GM23338 (cell line): ENCODE results near the gene SIM1. TPM values are rescaled to one million over a fixed set of nuclear protein-coding genes. Genes with fewer than 3 reads are reported as not detected.

ENCODE experiments used
- ATAC-seq: fragments of 200-7000 bp; cut with Tn5 transposase; 3 replicates; pipeline ENCODE4 v1.9.1; 2020
- DNase-seq: peaks from one replicate; pipeline ENCODE4 v3.0.0-alpha.2; 2015; ENCODE audit warnings: low spot score
- H2AFZ ChIP-seq: fragments of 200-600 bp; sonication (generic); 2 replicates; pipeline ENCODE4 v1.8.0; 2016; ENCODE audit warnings: antibody characterized with exemption, mild to moderate bottlenecking, moderate library complexity
- H3F3A ChIP-seq: fragments of 200-600 bp; sonication (generic); replicated peaks from 2 replicates; pipeline ENCODE4 v1.8.0; 2017; ENCODE audit warnings: antibody characterized with exemption, mixed run types, low read depth
- H3K27ac ChIP-seq: fragments of 200-600 bp; sonication (generic); 2 replicates; pipeline ENCODE4 v1.6.1; 2016; ENCODE audit warnings: low read depth
- H3K27me3 ChIP-seq: fragments of 200-600 bp; sonication (generic); 2 replicates; pipeline ENCODE4 v1.8.0; 2016; ENCODE audit warnings: mild to moderate bottlenecking, mixed run types, moderate library complexity; ENCODE audit not compliant: insufficient read depth
- H3K36me3 ChIP-seq: fragments of 200-600 bp; sonication (generic); 2 replicates; pipeline ENCODE4 v1.8.0; 2016; ENCODE audit warnings: mild to moderate bottlenecking; ENCODE audit not compliant: insufficient read depth
- H3K4me1 ChIP-seq: fragments of 200-600 bp; sonication (generic); 2 replicates; pipeline ENCODE4 v1.8.0; 2016; ENCODE audit warnings: mild to moderate bottlenecking, moderate library complexity; ENCODE audit not compliant: insufficient read depth
- H3K4me2 ChIP-seq: fragments of 200-600 bp; sonication (generic); 2 replicates; pipeline ENCODE4 v1.7.1; 2017; ENCODE audit warnings: mixed run types
- H3K4me3 ChIP-seq: fragments of 200-600 bp; sonication (generic); 2 replicates; pipeline ENCODE4 v1.6.1; 2016; ENCODE audit warnings: mixed run types
- H3K79me2 ChIP-seq: fragments of 200-600 bp; sonication (generic); replicated peaks from 2 replicates; pipeline ENCODE4 v1.8.0; 2017; ENCODE audit warnings: mild to moderate bottlenecking; ENCODE audit not compliant: insufficient read depth
- H3K9me2 ChIP-seq: fragments of 200-600 bp; sonication (generic); 2 replicates; pipeline ENCODE4 v1.8.0; 2017; ENCODE audit not compliant: insufficient read depth
- H4K20me1 ChIP-seq: fragments of 200-600 bp; sonication (generic); replicated peaks from 2 replicates; pipeline ENCODE4 v1.8.0; 2017; ENCODE audit warnings: mild to moderate bottlenecking; ENCODE audit not compliant: insufficient read depth
- H3K27ac Mint-ChIP-seq: 2 replicates; pipeline ENCODE4 v1.8.0; 2020; ENCODE audit warnings: inconsistent platforms, mild to moderate bottlenecking, moderate library complexity, mixed read lengths
- H3K27me3 Mint-ChIP-seq: 3 replicates; pipeline ENCODE4 v1.8.0; 2022; ENCODE audit warnings: low read depth, mild to moderate bottlenecking, moderate library complexity, mixed read lengths, inconsistent platforms; ENCODE audit not compliant: insufficient read depth, poor library complexity
- H3K36me3 Mint-ChIP-seq: 3 replicates; pipeline ENCODE4 v1.8.0; 2021; ENCODE audit warnings: low read depth, mild to moderate bottlenecking, inconsistent platforms, moderate library complexity, mixed read lengths
- H3K4me1 Mint-ChIP-seq: 3 replicates; pipeline ENCODE4 v1.8.0; 2020; ENCODE audit warnings: mild to moderate bottlenecking, inconsistent platforms, mixed read lengths
- H3K4me3 Mint-ChIP-seq: 3 replicates; pipeline ENCODE4 v1.8.0; 2021; ENCODE audit warnings: moderate library complexity, mild to moderate bottlenecking, inconsistent platforms, mixed read lengths
- H3K9me3 Mint-ChIP-seq: 3 replicates; pipeline ENCODE4 v1.8.0; 2020; ENCODE audit warnings: moderate library complexity, mild to moderate bottlenecking, inconsistent platforms, mixed read lengths
- CREB1 ChIP-seq: fragments of 250-450 bp; sonication (Bioruptor Pico); IDR thresholded peaks from 2 replicates; pipeline ENCODE4 v1.5.0; 2020; ENCODE audit warnings: low read depth, mild to moderate bottlenecking, moderate library complexity
- EZH2 ChIP-seq: fragments of 200-600 bp; sonication (generic); IDR thresholded peaks from one replicate; pipeline ENCODE4 v1.8.0; 2017; ENCODE audit warnings: antibody characterized with exemption, mild to moderate bottlenecking, low read depth; ENCODE audit not compliant: unreplicated experiment
- EZH2phosphoT487 ChIP-seq: fragments of 200-600 bp; sonication (generic); IDR thresholded peaks from one replicate; pipeline ENCODE4 v1.8.1; 2018; ENCODE audit warnings: antibody characterized with exemption; ENCODE audit not compliant: unreplicated experiment
- JUNB ChIP-seq: IDR thresholded peaks from one replicate; pipeline ENCODE4 v1.6.1; 2016; ENCODE audit warnings: antibody characterized with exemption; ENCODE audit not compliant: unreplicated experiment
- NANOG ChIP-seq: IDR thresholded peaks from 2 replicates; pipeline ENCODE4 v1.6.1; 2016; ENCODE audit warnings: antibody characterized with exemption, borderline replicate concordance
- POLR2AphosphoS5 ChIP-seq: IDR thresholded peaks from 2 replicates; pipeline ENCODE4 v1.6.1; 2016; ENCODE audit warnings: antibody characterized with exemption, low read depth
- STAT1 ChIP-seq: IDR thresholded peaks from one replicate; pipeline ENCODE4 v1.6.1; 2016; ENCODE audit warnings: antibody characterized with exemption; ENCODE audit not compliant: unreplicated experiment
- ZNF114 ChIP-seq: fragments of 250-450 bp; sonication (Bioruptor Pico); IDR thresholded peaks from 2 replicates; pipeline ENCODE4 v1.5.0; 2020; ENCODE audit warnings: mild to moderate bottlenecking, moderate library complexity
- ZNF331 ChIP-seq: fragments of 250-450 bp; sonication (Bioruptor Pico); IDR thresholded peaks from 2 replicates; pipeline ENCODE4 v1.5.0; 2020; ENCODE audit warnings: low read depth, mild to moderate bottlenecking, moderate library complexity
- polyA plus RNA-seq: library from polyadenylated mRNA; unstranded; fragments of >200 nt; fragmentation: Nextera tagmentation; extraction: Ambion mirVana; gene quantifications from 2 replicates; pipeline ENCODE4 v1.2.1, GENCODE V29; 2016
- total RNA-seq: library from RNA; depleted of rRNA; stranded (reverse); fragments of >200 nt; shearing (Covaris generic); gene quantifications from 2 replicates; pipeline ENCODE4 v1.2.3, GENCODE V29; 2014
- TF ChIP-seq, protein P1 (sequence below): fragments of 250-450 bp; sonication (Bioruptor Pico); IDR thresholded peaks from 2 replicates; pipeline ENCODE4 v1.5.0; 2020; ENCODE audit warnings: mild to moderate bottlenecking, moderate library complexity
- TF ChIP-seq, protein P2 (sequence below), 2 experiments: fragments of 200-600 bp in 1 of 2; sonication (generic) in 1 of 2; conservative IDR thresholded peaks; 2 replicates each; pipeline versions ENCODE4 v1.5.1 to v1.6.1; 2016 to 2017; ENCODE audit warnings: antibody characterized with exemption in 2 of 2, low read depth in 2 of 2, mild to moderate bottlenecking in 2 of 2, moderate library complexity in 1 of 2
- TF ChIP-seq, protein P3 (sequence below): IDR thresholded peaks from one replicate; pipeline ENCODE4 v1.6.1; 2018; ENCODE audit warnings: antibody characterized with exemption; ENCODE audit not compliant: unreplicated experiment
- TF ChIP-seq, protein P4 (sequence below): IDR thresholded peaks from 2 replicates; pipeline ENCODE4 v1.6.1; 2016; ENCODE audit warnings: antibody characterized with exemption

The SIM1 gene
- total and polyA plus RNA-seq, 2 experiments from 2014 or later, result 0.42 to 0.49 TPM

DNA sequence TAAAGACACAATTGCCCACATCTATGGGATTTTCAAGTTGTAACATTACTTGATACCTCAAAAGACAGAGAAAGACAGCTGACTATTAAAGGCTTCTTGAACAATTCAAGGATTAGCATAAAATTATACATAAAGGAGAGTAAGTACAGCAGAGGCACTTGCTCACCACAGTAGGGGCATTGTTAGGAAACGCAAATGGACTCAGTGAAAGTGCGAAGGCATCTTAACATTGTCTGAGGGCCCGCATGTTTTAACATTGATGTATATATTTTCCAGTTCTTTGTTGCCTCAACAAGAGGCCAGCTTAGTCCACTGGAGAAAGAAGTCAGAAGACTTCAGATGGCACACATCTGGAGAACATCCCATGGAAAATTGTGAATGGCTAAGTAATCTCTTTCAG lies 115.4 kb downstream of the SIM1 start:
- Histone ChIP-seq H3K4me1 (peaks cover 45% of the 10 kb centered on the region), H3K27me3 (no peaks in the 10 kb centered on the region), H3F3A (no peaks in the 10 kb centered on the region), H2AFZ (no peak overlapping the region), H4K20me1 (no peaks in the 10 kb centered on the region), H3K9me2 (peaks cover 9% of the 10 kb centered on the region), H3K27ac (no peak overlapping the region), H3K4me2 (no peak overlapping the region; the same call in 1 of the 2 replicates), H3K4me3 (no peak overlapping the region), H3K79me2 (no peaks in the 10 kb centered on the region), H3K36me3 (no peaks in the 10 kb centered on the region)
- Mint-ChIP-seq H3K27ac (no peak overlapping the region), H3K27me3 (no peaks in the 10 kb centered on the region), H3K9me3 (peaks cover 8% of the 10 kb centered on the region; the same call in 2 of the 3 replicates), H3K4me3 (no peak overlapping the region), H3K4me1 (peaks cover 49% of the 10 kb centered on the region), H3K36me3 (peaks cover 6% of the 10 kb centered on the region; the same call in 2 of the 3 replicates)
- TF ChIP-seq POLR2AphosphoS5, result no peak
- TF ChIP-seq, protein P1, sequence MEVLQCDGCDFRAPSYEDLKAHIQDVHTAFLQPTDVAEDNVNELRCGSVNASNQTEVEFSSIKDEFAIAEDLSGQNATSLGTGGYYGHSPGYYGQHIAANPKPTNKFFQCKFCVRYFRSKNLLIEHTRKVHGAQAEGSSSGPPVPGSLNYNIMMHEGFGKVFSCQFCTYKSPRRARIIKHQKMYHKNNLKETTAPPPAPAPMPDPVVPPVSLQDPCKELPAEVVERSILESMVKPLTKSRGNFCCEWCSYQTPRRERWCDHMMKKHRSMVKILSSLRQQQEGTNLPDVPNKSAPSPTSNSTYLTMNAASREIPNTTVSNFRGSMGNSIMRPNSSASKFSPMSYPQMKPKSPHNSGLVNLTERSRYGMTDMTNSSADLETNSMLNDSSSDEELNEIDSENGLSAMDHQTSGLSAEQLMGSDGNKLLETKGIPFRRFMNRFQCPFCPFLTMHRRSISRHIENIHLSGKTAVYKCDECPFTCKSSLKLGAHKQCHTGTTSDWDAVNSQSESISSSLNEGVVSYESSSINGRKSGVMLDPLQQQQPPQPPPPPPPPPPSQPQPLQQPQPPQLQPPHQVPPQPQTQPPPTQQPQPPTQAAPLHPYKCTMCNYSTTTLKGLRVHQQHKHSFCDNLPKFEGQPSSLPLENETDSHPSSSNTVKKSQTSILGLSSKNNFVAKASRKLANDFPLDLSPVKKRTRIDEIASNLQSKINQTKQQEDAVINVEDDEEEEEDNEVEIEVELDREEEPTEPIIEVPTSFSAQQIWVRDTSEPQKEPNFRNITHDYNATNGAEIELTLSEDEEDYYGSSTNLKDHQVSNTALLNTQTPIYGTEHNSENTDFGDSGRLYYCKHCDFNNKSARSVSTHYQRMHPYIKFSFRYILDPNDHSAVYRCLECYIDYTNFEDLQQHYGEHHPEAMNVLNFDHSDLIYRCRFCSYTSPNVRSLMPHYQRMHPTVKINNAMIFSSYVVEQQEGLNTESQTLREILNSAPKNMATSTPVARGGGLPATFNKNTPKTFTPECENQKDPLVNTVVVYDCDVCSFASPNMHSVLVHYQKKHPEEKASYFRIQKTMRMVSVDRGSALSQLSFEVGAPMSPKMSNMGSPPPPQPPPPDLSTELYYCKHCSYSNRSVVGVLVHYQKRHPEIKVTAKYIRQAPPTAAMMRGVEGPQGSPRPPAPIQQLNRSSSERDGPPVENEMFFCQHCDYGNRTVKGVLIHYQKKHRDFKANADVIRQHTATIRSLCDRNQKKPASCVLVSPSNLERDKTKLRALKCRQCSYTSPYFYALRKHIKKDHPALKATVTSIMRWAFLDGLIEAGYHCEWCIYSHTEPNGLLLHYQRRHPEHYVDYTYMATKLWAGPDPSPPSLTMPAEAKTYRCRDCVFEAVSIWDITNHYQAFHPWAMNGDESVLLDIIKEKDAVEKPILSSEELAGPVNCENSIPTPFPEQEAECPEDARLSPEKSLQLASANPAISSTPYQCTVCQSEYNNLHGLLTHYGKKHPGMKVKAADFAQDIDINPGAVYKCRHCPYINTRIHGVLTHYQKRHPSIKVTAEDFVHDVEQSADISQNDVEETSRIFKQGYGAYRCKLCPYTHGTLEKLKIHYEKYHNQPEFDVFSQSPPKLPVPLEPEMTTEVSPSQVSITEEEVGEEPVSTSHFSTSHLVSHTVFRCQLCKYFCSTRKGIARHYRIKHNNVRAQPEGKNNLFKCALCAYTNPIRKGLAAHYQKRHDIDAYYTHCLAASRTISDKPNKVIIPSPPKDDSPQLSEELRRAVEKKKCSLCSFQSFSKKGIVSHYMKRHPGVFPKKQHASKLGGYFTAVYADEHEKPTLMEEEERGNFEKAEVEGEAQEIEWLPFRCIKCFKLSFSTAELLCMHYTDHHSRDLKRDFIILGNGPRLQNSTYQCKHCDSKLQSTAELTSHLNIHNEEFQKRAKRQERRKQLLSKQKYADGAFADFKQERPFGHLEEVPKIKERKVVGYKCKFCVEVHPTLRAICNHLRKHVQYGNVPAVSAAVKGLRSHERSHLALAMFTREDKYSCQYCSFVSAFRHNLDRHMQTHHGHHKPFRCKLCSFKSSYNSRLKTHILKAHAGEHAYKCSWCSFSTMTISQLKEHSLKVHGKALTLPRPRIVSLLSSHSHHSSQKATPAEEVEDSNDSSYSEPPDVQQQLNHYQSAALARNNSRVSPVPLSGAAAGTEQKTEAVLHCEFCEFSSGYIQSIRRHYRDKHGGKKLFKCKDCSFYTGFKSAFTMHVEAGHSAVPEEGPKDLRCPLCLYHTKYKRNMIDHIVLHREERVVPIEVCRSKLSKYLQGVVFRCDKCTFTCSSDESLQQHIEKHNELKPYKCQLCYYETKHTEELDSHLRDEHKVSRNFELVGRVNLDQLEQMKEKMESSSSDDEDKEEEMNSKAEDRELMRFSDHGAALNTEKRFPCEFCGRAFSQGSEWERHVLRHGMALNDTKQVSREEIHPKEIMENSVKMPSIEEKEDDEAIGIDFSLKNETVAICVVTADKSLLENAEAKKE (CRISPR knock-in tag), result no peak
- TF ChIP-seq, protein P2, sequence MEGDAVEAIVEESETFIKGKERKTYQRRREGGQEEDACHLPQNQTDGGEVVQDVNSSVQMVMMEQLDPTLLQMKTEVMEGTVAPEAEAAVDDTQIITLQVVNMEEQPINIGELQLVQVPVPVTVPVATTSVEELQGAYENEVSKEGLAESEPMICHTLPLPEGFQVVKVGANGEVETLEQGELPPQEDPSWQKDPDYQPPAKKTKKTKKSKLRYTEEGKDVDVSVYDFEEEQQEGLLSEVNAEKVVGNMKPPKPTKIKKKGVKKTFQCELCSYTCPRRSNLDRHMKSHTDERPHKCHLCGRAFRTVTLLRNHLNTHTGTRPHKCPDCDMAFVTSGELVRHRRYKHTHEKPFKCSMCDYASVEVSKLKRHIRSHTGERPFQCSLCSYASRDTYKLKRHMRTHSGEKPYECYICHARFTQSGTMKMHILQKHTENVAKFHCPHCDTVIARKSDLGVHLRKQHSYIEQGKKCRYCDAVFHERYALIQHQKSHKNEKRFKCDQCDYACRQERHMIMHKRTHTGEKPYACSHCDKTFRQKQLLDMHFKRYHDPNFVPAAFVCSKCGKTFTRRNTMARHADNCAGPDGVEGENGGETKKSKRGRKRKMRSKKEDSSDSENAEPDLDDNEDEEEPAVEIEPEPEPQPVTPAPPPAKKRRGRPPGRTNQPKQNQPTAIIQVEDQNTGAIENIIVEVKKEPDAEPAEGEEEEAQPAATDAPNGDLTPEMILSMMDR (conservative IDR thresholded peaks at IDR 0.05; ENCODE audit: low read depth in 2 of 2), result no peak
- TF ChIP-seq EZH2, result no peak
- no peak for TF ChIP-seq CREB1
- TF ChIP-seq STAT1, result no peak
- TF ChIP-seq JUNB, result no peak
- no peak for TF ChIP-seq EZH2phosphoT487
- no peak for TF ChIP-seq NANOG
- TF ChIP-seq, protein P3, sequence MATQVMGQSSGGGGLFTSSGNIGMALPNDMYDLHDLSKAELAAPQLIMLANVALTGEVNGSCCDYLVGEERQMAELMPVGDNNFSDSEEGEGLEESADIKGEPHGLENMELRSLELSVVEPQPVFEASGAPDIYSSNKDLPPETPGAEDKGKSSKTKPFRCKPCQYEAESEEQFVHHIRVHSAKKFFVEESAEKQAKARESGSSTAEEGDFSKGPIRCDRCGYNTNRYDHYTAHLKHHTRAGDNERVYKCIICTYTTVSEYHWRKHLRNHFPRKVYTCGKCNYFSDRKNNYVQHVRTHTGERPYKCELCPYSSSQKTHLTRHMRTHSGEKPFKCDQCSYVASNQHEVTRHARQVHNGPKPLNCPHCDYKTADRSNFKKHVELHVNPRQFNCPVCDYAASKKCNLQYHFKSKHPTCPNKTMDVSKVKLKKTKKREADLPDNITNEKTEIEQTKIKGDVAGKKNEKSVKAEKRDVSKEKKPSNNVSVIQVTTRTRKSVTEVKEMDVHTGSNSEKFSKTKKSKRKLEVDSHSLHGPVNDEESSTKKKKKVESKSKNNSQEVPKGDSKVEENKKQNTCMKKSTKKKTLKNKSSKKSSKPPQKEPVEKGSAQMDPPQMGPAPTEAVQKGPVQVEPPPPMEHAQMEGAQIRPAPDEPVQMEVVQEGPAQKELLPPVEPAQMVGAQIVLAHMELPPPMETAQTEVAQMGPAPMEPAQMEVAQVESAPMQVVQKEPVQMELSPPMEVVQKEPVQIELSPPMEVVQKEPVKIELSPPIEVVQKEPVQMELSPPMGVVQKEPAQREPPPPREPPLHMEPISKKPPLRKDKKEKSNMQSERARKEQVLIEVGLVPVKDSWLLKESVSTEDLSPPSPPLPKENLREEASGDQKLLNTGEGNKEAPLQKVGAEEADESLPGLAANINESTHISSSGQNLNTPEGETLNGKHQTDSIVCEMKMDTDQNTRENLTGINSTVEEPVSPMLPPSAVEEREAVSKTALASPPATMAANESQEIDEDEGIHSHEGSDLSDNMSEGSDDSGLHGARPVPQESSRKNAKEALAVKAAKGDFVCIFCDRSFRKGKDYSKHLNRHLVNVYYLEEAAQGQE, result no peak
- TF ChIP-seq ZNF331 (CRISPR knock-in tag), result no peak
- TF ChIP-seq, protein P4, sequence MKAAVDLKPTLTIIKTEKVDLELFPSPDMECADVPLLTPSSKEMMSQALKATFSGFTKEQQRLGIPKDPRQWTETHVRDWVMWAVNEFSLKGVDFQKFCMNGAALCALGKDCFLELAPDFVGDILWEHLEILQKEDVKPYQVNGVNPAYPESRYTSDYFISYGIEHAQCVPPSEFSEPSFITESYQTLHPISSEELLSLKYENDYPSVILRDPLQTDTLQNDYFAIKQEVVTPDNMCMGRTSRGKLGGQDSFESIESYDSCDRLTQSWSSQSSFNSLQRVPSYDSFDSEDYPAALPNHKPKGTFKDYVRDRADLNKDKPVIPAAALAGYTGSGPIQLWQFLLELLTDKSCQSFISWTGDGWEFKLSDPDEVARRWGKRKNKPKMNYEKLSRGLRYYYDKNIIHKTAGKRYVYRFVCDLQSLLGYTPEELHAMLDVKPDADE, result no peak
- TF ChIP-seq ZNF114 (CRISPR knock-in tag), result no peak
- DNase-seq (no peak), ATAC-seq (no peak)
